Measurements from ENCODE around the gene KRTAP12-4.
"Not testable (repeated sequence)": the region's sequence is repeated elsewhere in the genome, so short reads cannot be mapped to it uniquely, and the experiment has no call there.

KRTAP12-4 gene, protein sequence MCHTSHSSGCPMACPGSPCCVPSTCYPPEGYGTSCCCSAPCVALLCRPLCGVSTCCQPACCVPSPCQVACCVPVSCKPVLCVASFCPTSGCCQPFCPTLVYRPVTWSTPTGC

DNA sequence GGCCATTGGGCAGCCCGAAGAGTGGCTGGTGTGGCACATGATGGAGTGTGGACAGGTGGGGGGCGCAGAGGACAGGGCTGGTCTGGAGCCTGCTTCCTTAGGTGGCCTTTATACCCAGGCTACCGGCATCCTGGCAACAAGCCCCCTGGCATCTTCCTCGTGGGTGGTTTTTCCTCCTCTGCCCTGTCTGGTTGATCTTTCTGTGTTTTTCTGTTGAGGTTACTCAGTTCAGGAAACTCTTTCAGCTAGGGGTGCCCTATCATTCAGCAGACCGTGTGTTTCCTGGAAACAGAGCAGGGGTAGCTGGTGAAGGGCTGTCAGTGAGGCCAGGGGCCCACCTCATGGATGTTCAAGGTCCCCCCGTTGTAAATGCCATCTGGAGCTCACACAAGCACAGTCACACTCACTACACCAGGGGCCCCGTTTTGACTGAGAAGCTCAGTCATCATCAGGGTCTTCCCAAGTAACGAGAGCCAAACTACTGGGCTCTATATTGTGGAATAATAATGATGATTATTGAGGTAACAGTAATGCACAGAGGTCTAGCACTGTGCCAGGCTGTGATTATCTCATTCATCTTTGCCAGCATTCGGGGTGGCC lies at the start of gene KRTAP12-4:
TSS of gene KRTAP12-4 (minus strand) at position 84 of the 600 bp plus-strand sequence. CDS start at position 39, 45 bp downstream.
- no peak for DNase-seq

DNA sequence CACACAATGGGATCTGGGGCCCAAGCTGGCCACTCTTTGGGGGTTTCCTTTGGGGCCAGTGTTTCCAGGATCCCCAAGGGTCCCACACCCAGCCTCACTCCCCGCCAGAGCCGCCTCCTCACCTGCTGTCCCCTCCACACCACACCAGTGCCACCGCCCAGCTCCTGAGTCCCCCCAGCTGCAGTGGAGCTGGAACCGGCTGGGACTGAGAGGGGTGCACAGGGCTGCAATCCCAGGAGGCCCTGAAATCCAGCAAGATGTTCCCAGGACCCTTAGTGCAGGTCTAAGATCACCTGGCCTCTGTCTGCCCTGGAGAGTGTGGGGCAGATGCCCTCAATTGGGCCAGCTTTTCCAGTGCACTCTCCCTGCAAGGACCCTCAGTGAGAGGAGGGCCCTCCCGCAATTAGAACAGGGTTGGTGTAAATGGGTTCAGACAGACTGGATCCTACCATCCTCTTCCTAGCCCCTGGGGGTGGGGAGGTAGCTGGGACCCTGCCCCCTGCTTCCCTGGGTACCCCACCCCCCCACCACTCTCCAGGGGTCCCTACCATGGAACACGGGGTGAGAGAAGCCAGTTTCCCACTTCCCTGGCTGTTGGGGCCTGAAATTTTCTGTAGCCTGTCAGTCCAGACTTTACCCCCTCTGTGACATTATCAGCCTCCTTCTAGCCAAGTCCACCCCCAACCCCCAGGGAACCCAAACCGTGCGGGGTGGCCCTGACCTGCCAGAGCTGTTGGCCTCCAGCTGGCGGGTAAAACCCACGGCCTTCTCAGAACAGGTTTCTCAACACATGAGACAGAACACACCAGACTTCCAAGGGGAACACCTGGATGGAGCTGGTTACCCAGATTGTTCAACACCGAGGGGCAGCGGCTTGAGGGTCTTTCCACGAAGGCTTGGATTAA lies 49.5 kb upstream of the KRTAP12-4 start:
- DNase-seq: no peak

DNA sequence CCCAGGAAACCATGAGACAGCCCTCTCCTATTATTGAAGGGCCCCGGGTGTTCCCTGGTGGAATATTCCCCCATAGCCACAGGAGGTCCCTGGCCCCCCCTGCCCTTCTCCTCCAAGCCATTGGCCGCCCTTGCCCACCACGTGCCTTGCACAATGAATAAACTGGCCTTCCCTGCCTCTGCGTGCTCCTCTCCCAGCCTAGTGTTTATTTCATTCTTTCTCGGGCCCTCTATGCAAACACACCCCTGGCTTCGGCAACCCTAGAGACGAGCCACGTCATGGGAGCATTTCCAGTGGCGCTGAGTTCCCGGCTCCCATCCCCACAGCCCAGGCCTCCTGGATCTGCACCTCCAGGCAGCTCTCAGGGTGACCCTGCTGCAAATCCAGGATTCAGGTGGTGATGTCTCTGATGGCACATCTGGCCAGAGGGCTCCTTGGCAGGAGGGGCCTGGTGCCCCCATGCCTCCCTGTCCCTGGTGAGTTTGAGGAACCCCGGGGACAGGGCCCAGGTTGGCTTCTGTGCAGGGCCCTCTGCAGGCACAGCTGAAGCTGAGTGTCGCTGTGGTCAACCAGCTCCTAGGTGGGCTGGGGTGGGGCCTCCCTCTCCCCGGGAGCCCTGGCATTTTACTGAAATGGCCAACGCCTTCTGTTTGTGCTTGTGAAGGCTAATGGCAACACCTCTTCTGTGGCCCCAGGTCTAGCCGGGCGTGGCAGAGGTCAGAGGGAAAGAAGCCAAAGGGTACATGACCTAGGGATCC lies 48.7 kb upstream of the KRTAP12-4 start:
- peak; percentile 5 for DNase-seq

DNA sequence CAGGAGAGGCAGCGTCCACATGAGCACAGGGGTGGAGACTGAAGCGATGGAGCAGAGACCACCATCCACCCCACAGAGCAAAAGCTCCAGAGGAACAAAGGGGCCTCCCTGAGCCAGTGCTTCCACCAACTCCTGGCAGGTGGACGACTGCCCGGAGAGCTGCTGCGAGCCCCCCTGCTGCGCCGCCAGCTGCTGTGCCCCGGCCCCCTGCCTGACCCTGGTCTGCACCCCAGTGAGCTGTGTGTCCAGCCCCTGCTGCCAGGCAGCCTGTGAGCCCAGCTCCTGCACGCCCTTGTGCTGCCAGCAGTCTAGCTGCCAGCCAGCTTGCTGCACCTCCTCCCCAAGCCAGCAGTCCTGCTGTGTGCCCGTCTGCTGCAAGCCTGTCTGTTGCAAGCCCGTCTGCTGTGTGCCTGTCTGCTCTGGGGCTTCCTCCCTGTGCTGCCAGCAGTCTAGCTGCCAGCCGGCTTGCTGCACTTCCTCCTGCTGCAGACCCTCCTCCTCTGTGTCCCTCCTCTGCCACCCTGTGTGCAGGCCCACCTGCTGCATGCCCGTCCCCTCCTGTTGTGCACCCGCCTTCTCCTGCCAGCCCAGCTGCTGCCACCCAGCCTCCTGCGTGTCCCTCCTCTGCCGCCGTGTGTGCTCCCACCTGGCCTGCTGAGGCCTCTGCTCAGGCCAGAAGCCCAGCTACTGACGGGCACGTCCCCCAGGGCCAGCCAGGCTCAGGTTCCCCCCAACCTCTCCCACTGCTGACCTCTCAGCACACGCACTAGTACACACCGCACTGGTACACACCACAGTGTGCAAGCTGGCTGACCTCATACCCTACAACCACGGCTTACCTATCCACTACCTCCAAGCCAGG lies 47.9 kb upstream of the KRTAP12-4 start:
- no peak for DNase-seq

DNA sequence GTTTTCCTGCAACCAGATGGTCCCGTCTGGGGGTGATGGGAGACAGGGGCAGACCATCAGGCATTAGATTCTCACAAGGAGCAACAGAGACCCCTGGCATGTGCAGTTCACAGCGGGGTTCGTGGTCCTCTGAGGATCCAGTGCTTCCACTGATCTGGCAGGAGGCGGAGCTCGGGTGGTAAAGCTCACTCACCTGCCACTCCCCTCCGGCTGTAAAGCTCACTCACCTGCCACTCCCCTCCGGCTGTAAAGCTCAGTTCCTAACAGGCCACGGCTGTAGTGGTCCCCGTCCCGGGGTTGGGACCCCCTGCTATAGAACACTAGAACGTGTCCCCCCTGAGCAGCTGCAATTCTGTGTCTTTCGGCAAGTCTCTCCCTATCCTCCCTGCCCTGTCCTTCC lies 47.1 kb upstream of the KRTAP12-4 start:
- DNase-seq: no peak

DNA sequence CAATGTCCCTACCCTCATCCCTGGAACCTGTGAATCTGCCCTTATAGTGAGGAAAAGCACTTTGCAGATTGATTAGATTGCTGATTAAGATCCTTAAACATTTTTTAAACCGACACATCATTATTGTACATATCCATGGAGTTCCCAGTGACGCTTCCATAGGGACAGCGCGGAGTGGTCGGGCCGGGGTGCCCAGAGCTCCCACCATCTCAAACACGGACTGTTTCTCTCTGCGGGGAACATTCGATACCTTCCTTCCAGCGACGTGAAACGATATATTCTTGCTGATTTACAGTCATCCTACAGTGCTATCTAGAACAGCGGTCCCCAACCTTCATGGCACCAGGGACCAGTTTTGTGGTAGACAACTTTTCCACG lies 46.6 kb upstream of the KRTAP12-4 start:
- no peak for DNase-seq

DNA sequence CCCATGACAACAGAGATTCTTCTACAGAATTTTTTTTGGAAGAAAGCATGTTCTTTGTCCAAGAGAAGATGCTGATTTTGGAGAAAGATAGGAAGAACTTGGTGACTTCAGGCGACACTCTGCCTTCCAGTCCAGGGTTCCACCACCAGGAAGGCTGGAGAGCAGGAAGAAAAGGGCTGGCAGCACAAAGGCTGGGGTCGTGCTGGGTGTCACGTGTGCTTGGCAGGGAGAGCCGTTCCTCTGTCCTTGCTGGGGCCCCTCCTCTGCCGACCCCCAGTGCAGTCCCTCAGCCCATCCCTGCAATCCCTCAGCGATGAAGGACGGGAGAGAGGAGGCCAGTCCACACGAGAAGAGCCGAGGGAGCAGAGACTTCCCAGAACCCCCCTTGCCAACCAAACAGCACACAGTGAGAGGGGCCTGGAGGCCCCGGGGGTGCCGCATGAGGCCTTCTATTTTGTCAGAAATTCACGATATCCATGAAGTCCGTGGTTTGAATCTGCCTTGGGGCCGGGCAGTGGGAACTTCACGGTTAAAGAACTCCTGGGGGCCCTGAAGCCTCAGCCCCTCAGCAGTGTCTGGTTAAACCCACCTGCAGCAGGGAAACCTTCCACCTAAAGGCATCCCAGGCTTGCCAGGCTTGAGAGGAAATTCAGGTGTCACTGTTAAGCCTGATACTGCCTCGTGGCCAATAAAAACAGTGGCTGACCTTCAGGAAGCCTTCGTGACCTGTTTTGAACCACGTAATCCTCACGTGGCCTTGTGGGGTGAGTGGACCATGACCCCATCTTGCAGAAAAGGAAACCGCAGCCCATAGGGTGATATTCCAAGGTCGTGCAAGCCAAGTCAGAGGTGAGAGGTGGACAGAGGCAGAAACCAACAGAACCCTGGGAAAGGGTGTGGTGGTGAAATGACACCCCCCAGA lies 45.9 kb upstream of the KRTAP12-4 start:
- DNase-seq: no peak

DNA sequence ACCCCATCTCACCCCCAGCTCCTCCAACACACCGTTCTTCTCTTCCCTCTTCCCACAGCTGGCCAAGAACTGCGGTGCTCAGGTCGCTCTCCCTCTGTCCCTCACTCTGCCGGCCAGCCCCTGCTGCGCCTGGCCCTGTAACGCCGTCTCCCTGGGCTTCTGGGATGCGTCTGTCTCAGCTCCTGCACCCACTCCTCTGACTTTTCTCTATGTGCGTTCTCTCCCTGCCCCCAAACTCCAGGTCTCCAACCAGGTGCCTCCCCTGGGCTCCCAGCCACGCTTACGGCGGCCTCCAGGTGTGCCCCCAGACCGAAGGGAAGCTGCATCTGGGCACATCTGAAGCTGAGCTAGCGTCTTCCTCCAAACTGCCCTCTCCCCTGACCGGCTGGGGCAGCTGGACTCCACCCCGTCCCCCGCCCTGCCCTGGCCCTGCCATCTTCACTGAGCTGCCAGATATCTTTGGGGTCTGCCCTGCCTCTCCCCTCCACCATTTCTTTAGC lies 45.1 kb upstream of the KRTAP12-4 start:
- DNase-seq: no peak

DNA sequence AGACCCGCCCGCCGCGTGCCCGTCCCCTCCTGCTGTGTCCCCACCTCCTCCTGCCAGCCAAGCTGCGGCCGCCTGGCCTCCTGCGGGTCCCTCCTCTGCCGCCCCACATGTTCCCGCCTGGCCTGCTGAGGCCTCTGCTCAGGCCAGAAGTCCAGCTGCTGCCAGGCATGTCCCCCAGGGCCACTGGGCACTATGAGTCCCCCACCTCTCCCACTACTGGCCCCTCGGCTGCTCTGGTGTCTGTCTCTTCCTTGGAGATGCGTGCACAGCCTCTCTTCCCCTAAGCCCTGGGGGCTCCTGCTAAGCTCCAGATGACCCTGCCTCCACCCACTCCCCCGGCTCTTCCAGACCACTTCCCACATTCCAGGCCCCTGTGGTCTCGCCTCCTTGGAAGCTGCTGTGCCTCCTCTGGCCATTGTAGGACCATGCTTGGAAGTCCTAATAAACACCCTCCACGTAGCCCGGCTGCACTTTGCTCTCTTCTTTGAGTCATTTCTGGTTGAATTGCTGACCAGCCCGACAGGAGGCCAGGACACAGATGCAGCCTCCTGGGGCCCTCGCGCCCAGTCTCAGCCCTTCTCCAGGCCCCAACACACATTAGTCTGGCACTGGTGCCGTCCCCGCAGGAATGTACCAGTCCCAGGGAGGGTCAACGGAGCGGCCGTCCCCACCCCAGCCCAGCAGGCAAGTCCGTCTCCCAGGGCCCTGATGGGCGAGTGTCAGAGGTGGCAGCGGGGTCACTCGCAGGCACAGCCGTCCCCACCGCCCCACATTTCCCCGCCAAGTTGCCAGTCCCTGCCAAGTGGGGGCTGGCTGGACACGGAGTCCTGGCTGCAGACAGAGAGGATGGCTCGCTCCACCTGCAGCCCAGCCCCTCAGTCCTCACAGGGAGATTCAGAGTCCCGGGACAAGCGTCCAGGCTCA lies 43.6 kb upstream of the KRTAP12-4 start:
- no peak for DNase-seq

DNA sequence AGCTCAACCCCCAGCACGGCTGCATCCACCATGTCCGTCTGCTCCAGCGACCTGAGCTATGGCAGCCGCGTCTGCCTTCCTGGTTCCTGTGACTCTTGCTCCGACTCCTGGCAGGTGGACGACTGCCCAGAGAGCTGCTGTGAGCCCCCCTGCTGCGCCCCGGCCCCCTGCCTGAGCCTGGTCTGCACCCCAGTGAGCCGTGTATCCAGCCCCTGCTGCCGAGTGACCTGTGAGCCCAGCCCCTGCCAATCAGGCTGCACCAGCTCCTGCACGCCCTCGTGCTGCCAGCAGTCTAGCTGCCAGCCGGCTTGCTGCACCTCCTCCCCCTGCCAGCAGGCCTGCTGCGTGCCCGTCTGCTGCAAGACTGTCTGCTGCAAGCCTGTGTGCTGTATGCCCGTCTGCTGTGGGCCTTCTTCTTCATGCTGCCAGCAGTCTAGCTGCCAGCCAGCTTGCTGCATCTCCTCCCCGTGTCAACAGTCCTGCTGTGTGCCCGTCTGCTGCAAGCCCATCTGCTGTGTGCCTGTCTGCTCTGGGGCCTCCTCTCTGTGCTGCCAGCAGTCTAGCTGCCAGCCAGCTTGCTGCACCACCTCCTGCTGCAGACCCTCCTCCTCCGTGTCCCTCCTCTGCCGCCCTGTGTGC lies 42.8 kb upstream of the KRTAP12-4 start, which contains the start of gene KRTAP10-12:
TSS of gene KRTAP10-12 (plus strand) at position 1 of the 639 bp plus-strand sequence. CDS start at position 31, 30 bp downstream.
- DNase-seq: not testable (repeated sequence)

DNA sequence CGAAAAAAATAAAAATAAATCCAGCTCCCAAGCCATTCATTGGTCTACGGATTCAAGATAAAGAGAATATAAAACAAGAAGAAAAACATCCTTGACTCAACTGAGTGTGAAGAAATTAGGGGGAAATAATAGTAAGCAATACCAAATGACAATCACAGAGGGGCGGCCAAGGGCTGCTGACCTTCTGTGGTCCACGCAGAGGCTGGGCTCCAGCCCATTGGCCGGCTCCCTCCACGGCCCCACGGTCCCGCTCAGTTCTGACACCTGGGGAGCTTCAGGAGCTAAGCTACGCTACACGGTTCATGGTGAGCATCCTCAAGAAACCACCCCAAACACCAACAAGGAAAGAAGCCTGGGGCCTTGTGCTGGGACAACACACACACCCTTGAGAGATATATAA lies 42.1 kb upstream of the KRTAP12-4 start:
- DNase-seq: no peak

DNA sequence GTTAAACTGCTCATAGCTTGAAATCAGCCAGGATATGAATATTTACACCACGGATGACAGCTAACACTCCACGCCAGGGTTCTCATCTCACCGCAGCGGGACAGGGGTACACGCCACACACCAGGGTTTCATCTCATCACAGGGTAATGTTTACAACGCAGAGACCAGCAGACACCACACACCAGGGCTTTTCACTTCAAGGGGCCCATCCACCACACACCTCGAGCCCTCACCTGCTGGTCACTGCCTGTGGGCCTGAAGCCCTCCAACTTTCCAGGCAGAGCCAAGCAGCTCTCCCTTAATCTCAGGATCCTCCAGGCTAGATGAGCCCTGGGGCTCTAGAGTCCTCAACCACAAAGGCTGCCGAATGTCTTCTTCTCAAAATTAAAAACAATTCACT lies 41.2 kb upstream of the KRTAP12-4 start:
- no peak for DNase-seq

DNA sequence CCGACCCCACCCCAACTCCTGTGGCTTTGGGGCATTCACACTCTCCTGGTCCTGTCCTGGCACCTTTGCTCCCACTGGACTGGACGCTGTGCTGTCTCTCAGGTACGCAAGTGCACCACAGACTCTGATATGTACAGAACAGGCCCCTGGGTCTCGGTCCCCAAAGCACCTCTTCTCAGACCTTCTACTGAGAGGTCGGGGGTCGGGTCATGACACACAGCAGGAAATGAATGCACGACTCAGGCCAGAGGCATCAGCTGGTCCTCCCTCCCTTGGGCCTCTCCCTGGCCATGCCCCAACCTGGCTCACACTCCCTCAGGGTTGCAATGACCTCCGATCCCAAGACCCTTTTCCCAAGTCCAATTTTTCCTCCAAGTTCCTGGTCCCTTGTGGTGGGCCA lies 40.7 kb upstream of the KRTAP12-4 start:
- no peak for DNase-seq

DNA sequence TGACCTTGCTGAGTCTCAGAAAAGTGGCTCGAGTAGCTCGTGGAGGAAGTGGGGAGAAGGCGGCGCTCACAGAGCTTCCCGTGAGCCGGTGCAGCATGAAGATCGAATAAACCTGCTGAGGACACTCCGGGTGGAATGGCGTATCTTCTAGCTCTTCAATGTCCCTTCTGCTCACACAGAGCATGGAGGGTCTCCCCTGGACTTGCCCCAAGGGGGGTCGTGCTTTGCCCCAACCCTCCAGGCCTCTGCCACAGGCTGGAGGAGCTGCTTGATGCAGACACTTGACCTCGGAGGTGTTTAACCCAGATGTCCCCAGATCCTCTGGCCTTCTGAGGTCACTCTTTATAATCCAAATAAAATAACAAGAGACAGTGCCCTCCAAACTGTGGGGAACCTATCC lies 40.3 kb upstream of the KRTAP12-4 start:
- no peak for DNase-seq

DNA sequence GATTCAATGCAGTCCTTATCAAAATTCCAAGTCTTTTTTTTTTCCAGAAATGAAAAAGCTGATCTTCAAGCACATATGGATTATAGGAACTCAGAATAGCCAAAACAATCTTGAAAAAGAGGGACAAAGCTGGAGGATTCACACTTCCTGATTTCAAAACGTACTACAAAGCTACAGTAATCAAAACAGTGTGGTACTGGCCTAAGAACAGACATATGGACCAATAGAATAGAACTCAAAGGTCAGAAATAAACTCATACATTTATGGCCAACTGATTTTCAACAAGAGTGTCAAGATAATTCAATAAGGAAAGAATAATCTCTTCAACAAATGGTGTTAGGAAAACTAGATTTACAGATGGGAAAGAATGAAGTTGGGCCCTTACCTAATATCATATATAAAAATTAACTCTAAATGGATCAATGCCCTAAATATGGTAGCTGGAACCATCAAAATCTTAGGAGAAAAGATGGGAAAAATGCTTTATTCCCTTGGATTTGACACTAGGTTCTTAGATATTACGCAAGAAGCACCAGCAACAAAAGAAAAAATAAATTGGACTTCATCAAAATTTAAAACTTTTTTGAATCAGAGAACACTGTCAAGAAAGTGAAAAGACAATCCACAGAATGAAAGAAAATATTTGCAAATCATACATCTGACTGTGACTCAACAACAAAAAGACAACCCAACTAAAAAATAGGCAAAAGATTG lies 38.5 kb upstream of the KRTAP12-4 start:
- DNase-seq: no peak

DNA sequence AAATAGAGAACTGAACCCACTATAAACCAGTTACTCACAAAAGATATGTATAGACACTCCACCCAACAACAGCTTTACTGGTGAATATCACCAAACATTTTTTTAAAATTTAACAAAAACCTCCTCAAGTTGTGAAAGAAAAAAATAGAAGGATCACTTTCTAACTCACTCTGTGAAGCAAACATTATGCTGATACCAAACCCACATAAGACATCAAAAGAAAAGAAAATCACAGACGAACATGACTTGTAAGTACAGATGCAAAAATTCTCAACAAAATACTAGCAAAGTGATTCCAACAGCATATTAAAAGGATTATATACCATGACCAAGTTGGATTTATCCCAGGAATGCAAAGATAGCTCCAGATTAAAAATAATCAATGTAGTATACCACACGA lies 37.2 kb upstream of the KRTAP12-4 start:
- DNase-seq: no peak

DNA sequence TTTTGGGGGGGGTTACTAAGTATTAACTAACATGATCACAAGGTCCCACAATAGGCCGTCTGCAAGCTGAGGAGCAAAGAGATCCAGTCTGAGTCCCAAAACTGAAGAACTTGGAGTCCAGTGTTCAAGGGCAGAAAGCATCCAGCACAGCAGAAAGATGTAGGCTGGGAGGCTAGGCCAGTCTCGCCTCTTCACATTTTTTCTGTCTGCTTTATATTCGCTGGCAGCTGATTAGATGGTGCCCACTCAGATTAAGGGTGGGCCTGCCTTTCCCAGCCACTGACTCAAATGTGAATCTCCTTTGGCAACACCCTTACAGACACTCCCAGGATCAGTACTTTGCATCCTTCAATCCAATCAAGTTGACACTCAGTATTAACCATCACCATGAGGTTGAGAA lies 35.3 kb upstream of the KRTAP12-4 start:
- DNase-seq: not testable (repeated sequence)

DNA sequence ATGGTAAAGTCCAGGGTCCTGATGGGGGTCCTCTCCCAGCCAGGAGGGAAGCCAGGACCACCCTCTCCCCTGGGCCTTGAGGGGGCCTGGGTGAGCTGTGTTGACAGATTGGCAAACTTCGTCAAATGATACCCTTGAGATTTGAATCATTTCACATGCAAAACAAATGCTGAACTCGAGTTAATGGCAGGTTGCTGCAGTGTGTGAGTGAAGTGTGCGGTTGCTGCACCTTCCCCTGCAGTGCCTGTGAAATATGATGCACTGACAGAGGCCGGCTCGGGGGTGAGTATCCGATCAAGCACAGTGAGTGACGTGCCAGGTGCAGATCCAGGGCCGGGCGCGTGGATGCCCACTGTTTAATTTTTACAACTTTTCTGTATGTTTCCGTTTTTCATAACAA lies 33.2 kb upstream of the KRTAP12-4 start:
- DNase-seq: no peak

All from NCI-H2081 treated with DMSO at 0.1 percent for 48 hours (cell line).